RWPE2 (cell line): ENCODE results near the gene TNN.

Experiments used
- ATAC-seq: fragments of 200-7000 bp; cut with Tn5 transposase; 3 replicates; pipeline ENCODE4 v1.9.1; 2021; ENCODE audit warnings: low read depth
- DNase-seq: peaks from one replicate; pipeline ENCODE4 v3.0.0-alpha.2; 2020; ENCODE audit warnings: low spot score
- H3K27ac ChIP-seq: fragments of 450-650 bp; 2 replicates; pipeline ENCODE4 v1.5.1; 2017; ENCODE audit warnings: mild to moderate bottlenecking; ENCODE audit not compliant: poor library complexity, severe bottlenecking
- H3K27me3 ChIP-seq: fragments of 250-450 bp; sonication (Bioruptor Pico); 2 replicates; pipeline ENCODE4 v1.5.1; 2021; ENCODE audit warnings: mild to moderate bottlenecking, moderate library complexity; ENCODE audit not compliant: insufficient read depth, poor library complexity, severe bottlenecking
- H3K36me3 ChIP-seq: fragments of 250-450 bp; sonication (Bioruptor Pico); 2 replicates; pipeline ENCODE4 v1.5.1; 2020; ENCODE audit warnings: low read depth, mild to moderate bottlenecking, moderate library complexity
- H3K4me1 ChIP-seq: fragments of 250-450 bp; sonication (Bioruptor Pico); 2 replicates; pipeline ENCODE4 v1.5.1; 2021; ENCODE audit warnings: mild to moderate bottlenecking, moderate library complexity; ENCODE audit not compliant: insufficient read depth, poor library complexity, severe bottlenecking
- H3K4me3 ChIP-seq: fragments of 250-450 bp; sonication (Bioruptor Pico); 2 replicates; pipeline ENCODE4 v1.5.1; 2021; ENCODE audit warnings: mild to moderate bottlenecking, moderate library complexity; ENCODE audit not compliant: severe bottlenecking
- H3K9me3 ChIP-seq: fragments of 250-450 bp; sonication (Bioruptor Pico); 2 replicates; pipeline ENCODE4 v1.5.1; 2021; ENCODE audit warnings: mild to moderate bottlenecking, moderate library complexity; ENCODE audit not compliant: severe bottlenecking
- CTCF ChIP-seq: fragments of 450-650 bp; IDR thresholded peaks from one replicate; pipeline ENCODE4 v1.5.1; 2017; ENCODE audit warnings: mild to moderate bottlenecking, moderate library complexity; ENCODE audit not compliant: poor library complexity, severe bottlenecking

The TNN gene

GRCh38 chr1:175033953-175034352 lies 33.7 kb upstream of the TNN start:
- no peak overlapping the region for H3K4me3 ChIP-seq
- H3K9me3 ChIP-seq, result no peaks in the 10 kb centered on the region
- no peaks in the 10 kb centered on the region for H3K27me3 ChIP-seq
- ATAC-seq (no peak), DNase-seq (no peak)
- H3K36me3 ChIP-seq, result no peaks in the 10 kb centered on the region
- H3K4me1 ChIP-seq, result peaks cover 12% of the 10 kb centered on the region
- H3K27ac ChIP-seq, result no peak overlapping the region
- TF ChIP-seq CTCF, result no peak

DNA sequence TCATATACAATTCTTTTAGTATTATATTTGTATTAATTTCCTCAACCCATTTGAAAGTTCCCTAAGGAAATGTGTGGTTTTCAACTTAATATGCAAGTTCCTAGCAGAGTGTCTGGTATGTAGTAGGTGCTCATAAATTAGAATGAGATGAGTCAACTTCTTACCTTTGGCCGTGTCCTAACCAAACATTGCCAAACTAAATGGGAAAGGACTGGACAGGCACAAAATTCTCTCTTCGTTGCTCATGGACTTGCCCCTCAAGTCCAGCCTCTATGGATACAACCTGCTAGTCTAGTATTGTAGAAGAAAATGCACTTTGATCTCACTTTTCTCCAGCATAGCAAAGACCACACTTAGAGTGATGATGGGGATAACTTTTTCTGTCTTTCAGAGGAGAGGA lies 32.9 kb upstream of the TNN start:
- Histone ChIP-seq H3K27ac (no peak overlapping the region), H3K4me3 (no peak overlapping the region), H3K4me1 (peaks cover 8% of the 10 kb centered on the region), H3K27me3 (no peaks in the 10 kb centered on the region), H3K9me3 (no peaks in the 10 kb centered on the region), H3K36me3 (no peaks in the 10 kb centered on the region)
- ATAC-seq (peak; percentile 83), DNase-seq (no peak)
- no peak for TF ChIP-seq CTCF

GRCh38 chr1:175035865-175036264 lies 31.8 kb upstream of the TNN start:
- TF ChIP-seq CTCF, result no peak
- Histone ChIP-seq H3K36me3 (no peaks in the 10 kb centered on the region), H3K27ac (no peak overlapping the region), H3K9me3 (no peaks in the 10 kb centered on the region), H3K4me1 (peaks cover 8% of the 10 kb centered on the region), H3K27me3 (no peaks in the 10 kb centered on the region), H3K4me3 (no peak overlapping the region)
- DNase-seq (no peak), ATAC-seq (no peak)

DNA sequence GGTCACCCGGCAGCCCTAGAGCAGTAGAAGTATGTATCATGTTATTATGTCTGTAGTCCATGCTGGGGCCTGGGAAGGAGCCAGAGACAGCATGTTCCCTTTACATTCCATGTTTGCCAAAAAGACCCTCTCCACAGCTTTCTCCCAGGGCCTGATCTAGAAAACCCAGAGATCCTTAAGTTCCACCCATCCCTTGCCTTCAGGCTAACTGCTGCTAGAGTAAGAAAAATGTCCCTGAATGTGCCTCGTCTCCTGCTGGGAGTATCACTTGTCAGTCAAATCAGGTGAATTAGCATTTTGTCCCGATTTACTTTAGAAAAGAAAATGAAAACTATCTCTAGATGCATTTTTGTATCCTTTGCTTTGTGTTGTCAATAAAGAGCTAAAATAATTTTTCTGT lies 31.2 kb upstream of the TNN start:
- Histone ChIP-seq H3K4me1 (peaks cover 8% of the 10 kb centered on the region), H3K27me3 (no peaks in the 10 kb centered on the region), H3K27ac (no peak overlapping the region), H3K36me3 (no peaks in the 10 kb centered on the region), H3K9me3 (no peaks in the 10 kb centered on the region), H3K4me3 (no peak overlapping the region)
- DNase-seq (no peak), ATAC-seq (no peak)
- no peak for TF ChIP-seq CTCF

GRCh38 chr1:175037416-175037815 lies 30.2 kb upstream of the TNN start:
- Histone ChIP-seq H3K27me3 (no peaks in the 10 kb centered on the region), H3K4me3 (no peak overlapping the region), H3K9me3 (no peaks in the 10 kb centered on the region), H3K27ac (no peak overlapping the region), H3K4me1 (peaks cover 8% of the 10 kb centered on the region), H3K36me3 (no peaks in the 10 kb centered on the region)
- no peak for DNase-seq
- no peak for TF ChIP-seq CTCF
- ATAC-seq, result no peak
